IPS DF 4.7 (cell line): ENCODE results near the gene ZNF268.
"Not testable (repeated sequence)": the region's sequence is repeated elsewhere in the genome, so short reads cannot be mapped to it uniquely, and the experiment has no call there.

Source experiments
- DNase-seq: peaks from one replicate; pipeline ENCODE4 v3.0.0-alpha.2; 2013; ENCODE audit warnings: low spot score; ENCODE audit errors: extremely low read depth

Gene ZNF268

DNA sequence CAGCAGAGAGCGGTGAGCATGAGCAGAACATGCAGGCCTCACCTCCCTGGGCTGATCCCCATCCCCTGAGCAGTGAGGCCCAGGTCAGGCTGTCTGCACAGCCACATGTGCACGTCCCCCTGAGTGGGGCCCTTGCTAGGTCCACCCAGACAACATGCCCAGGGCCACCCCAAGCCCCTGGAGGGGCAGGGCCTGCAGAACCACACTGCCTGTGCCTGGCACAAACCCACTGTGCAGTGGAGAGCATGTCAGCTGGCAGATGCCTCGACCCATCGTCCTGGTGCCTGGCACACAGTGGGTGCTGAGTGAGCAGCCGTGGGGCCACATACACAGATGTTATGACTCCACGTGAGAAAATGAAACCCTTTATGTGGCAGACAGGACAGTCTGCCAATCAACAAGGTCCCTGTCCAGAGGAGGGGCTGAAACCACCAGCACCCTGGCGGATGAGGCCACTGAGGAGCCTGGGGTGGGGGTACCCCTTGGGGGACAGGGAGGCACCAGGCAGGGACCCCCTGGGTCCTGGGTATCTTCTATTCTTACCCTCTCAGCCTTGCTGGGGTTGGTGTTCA, 46.1 kb downstream of the ZNF268 start:
- no peak for DNase-seq

DNA sequence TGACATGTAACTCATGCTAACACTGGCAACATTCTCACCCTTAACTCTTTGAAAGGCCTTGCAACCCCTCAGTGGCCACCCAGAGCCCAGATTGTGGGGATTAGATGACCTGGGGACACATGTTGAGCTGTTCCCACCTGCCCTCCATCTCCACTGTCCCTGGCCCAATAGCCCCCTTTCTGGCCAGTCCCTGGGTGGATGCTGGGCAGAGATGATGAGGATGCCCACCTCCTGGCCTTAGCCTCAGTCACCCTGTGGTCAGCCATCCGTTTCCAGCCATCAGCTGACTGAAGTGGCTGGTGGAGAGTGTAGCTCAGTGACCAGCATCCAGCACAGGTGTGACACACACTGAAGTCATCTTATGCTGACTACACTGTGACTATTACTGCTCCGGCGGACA, 49.7 kb downstream of the ZNF268 start:
- no peak for DNase-seq

GRCh38 chr12:133233006-133233405, 51.7 kb downstream of the ZNF268 start:
- no peak for DNase-seq

DNA sequence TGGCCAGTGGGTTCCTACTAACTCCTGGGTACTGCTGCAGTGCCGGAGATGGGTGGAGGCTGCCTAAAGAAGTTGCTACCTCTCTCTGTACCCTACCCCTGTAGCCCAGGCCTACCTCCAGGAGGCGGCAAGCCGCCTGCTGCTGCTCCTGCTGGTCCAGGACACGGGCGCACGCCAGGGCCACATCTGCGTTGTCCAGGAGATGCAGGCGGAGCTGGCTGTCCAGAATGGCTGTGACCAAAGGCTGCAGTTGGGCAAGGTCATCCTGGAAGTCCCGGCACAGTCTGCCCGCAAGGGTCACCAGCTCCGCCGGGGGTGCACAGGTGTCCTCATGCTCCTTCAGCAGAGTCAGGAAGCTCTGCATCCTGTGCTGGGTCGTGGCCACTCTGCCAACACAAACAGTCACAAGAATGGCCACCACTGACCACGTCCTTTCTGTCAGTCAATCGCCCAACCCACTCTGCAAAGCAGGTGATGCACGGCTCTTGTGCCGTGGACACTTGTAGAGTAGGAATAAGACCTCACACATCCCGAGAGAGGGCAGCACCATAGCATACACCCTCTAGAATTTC, 52.8 kb downstream of the ZNF268 start:
- DNase-seq = no peak

- DNase-seq = no peak
These were observed 53.7 kb downstream of the ZNF268 start for GRCh38 chr12:133234971-133235370.

- DNase-seq = no peak
These were observed 54.3 kb downstream of the ZNF268 start, which contains the start of gene ANHX for GRCh38 chr12:133235401-133236112. TSS of gene ANHX (minus strand) at chr12:133235877. CDS start at chr12:133234356, 1,521 bp downstream.

DNA sequence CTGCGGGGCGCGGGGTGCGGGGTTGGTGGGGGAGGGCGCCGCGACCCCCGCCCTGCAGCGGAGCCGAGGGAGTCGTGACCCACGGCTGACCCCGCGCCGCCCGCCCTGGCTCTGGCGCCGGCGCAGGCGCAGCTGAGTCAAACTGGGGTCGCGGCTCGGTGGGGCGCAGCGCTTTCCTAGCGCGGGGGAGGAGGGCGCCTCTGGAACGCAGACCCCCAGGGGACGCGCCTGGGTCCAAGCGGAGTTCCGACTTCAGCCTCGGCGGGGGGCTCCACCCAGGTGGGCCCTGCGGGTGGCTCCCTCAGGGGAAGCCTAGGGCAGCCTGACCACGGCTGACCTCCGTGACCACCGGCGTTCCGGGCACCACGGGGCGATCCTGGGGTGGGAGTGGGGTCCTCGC, 54.8 kb downstream of the ZNF268 start:
- no peak for DNase-seq

DNA sequence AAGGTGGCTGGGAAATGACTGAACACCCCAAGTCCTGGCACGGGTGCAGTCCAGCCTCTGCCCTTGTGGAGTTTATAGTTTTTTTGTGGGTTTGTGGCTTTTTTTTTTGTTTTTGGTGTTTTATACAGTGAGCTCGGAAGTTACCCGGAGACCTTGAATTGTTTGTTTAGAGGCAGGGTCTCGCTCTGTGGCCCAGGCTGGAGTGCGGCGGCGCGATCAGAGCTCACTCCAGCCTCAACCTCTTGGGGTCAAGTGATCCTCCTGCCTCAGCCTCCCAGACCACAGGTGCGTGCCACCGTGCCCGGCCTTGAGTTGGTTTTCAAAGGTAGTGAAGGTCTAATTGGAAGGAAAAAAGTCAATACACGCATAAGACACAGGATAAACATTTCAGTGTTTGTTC, 55.3 kb downstream of the ZNF268 start:
- DNase-seq = no peak

DNA sequence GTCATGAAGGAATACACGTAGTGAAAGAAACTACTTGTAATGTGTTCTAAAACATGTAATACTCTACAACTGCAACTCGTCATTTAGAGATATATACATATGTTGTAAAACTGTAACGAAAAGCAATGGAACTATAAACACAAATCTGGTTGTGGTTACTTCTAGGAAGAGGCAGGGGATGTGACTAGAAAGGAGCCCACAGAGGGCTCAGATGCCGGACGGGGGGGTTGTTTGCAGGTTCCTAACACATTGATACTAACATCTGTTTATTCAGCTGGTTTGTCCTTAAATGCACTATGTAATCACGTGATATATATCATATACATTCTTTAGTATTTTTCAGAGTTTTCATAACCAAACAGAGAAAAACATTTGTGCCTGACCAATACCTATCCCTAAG, 70.4 kb downstream of the ZNF268 start:
- DNase-seq = no peak

DNA sequence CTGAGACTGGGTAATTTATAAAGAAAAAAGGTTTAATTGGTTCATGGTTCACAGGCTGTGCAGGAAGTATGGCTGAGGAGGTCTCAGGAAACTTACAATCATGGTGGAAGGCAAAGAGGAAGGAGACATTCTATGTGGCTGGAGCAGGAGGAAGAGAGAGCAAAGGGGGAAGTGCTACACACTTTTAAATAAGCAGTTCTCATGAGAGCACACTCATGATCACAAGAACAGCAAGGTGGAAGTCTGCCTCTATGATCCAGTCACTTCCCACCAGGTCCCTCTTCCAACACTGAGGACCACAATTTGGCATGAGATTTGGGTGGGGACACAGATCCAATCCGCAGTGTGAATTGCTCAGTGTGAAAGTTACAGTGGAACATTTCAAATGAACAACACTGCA, 74.5 kb downstream of the ZNF268 start:
- DNase-seq = not testable (repeated sequence)

GRCh38 chr12:133256321-133256720, 75.0 kb downstream of the ZNF268 start:
- DNase-seq = no peak

- DNase-seq = no peak
These were observed 82.9 kb downstream of the ZNF268 start for GRCh38 chr12:133264173-133264572.
